GM15510 (cell line): ENCODE data around the gene TFE3.

Source experiments
- POLR2A ChIP-seq: IDR thresholded peaks from 3 replicates; pipeline ENCODE4 v1.6.1; 2011; ENCODE audit warnings: borderline replicate concordance; ENCODE audit not compliant: insufficient read length; ENCODE audit errors: extremely low read depth

The TFE3 gene

DNA sequence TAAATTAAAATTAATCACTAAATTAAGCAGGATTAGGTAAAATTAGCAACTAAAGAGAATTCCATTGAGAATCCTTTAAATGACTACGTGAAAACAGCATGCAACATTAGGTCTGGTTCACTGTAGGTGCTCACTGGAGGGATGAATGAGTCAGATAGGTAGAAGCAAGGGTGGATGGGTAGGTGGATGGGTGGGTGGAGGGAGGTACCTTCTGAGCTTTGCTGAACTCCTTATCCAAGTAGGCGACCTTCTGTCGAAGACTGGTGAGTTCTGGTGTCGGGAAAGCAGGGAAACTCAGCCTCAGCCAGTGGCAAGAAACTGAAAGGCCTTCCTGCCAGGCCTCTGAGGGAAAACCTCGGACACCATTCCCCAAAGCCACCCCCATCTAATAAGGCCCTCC is 44.1 kb downstream of the TFE3 start:
- no peak for TF ChIP-seq POLR2A

DNA sequence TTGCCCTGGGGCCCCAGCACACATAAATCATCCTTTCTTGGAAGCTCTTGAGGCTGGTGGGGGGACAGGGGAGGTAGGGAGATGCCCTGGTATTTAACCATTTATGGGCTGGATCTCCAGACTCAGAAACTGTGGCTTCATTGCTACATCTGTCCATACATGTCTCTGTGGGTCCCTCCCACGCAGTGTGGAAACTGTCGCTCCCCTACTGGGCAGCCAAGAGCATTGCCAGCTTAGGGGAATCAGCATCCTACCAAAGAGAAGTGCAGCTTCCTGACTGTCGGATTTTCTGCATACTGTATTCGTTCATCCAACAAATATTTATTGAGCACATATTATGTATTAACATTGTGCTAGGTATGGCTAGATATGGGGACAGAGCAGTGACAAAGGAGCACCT is 44.8 kb downstream of the TFE3 start:
- no peak for TF ChIP-seq POLR2A

DNA sequence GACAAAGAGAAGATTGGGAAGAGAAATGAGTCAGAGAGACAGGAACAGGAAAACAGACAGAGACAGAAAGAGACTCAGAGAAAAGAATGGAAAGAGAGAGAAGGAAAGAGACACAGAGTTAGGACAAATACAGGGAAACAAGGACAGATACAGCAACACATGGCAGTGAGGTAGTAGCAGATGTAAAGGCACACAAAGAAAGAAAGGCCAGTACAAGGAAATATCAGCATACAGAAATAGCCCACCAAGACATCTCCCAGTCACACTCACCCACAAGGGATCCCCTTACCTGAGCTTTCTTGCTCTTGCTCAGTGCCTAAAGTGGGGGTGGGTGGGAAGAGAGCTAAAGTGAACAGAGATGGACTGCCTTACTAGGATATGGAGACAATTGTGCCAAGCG is 45.3 kb downstream of the TFE3 start:
- TF ChIP-seq POLR2A, result no peak

DNA sequence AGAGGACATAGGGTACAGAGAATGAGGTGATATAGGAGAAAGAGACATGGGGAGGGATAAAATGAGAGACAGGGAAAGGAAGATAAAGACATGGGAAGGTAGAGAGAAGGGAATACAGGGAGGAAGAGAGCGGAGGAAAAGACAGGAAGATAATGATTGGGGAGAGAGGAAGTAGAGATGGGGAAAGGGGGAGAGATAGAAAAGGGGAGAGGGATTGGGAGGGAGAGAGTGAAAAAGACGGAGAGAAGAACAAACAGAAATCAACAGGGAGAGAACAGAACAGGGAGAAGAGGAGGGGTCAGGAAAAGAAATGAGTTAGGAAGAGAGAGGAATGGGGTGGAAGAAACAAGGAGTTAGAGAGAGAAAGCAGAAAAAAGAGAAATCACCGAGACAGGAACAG is 45.7 kb downstream of the TFE3 start:
- no peak for TF ChIP-seq POLR2A

DNA sequence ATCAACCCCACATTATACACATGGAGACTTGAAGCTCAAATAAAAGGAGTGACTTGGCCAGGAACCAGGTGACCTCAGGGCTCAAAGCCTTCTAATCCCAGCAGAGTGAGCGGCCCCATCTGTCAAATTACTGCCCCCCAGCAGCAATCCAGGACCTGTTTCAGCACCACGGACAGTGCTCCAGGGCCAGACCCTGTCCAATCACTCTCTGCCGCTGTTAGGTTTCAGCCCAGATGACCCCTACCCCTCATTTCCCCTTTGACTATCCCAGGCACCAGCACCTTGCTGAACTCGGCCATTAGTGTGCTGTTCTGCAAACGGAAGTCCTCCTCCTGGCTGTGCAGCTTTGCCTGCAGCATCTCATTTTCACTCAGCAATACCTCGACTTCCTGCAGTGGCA is 46.2 kb downstream of the TFE3 start:
- TF ChIP-seq POLR2A, result no peak

DNA sequence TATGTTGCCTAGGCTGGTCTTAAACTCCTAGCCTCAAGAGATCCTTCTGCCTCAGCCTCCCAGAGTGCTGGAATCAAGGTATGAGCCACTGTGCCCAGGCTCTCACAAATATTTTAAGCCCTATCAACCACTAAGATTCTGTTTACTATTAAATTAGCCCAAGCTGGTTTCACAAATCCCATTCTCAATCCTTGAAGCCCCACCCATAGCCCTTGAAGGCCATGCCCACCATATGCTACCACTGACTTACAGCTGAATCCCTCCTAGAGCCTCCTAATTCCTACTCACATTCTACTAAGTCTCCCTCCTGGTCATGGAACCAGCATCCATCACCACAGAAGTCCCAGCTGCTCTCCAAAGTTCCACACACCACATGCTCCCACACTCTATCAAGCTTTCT is 50.8 kb downstream of the TFE3 start:
- TF ChIP-seq POLR2A, result no peak

DNA sequence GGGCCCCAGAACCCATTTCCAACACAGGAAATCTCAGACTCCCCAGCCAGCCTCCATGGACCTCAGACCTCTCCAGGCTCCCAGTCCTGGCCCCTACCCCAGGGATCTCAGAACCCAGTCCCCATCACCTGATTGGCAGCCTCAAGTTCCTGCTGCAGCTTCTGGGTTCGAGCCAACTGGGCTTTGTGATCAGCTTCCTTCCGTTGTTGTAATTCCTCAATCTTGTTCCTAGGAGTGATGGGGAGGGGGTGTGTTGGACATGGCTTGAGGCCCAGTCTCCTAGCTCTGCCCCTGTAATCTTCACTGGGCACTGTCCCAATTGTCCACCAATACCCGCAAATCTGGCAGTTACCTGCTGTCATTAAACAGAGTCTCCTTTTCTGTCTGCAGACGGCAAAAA is 53.7 kb downstream of the TFE3 start:
- TF ChIP-seq POLR2A, result no peak

DNA sequence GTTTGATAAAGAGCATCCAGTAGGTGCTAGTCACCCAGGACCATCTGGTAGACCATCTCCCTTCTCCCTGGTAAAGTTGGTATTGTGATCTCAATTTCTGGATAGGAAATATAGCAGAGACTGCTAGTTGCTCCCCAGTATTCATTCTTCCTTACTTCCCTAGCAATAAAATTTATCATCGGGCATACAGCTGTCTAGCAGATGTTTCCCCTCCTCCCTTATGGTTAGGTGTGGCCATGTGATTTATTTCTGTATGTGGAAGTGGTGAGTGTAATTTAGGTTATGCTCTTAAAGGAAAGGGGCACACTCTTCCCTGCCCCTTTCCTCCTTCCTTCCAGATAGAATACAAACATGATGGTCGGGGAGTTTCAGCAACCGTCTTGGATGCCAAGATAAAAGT is 59.3 kb downstream of the TFE3 start:
- no peak for TF ChIP-seq POLR2A

DNA sequence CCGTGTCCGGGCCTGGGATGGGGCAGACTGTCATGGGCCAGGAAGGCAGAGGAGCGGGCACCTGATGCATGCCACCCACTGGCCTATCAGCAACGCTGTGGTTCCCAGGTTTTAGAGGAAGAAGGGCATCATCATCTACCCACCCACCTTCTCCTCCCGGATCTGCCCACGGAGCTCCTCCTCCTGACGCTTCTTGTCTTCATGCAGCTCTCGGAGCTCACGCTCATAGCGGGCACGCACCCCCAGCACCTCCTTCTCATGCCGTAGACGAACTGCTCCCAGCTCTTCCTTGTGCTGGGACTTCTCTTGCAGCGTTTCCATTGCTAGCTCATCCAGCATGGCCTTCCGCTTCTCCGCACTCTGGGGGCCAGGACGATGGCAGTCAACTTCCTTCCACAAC is 60.1 kb downstream of the TFE3 start:
- TF ChIP-seq POLR2A, result no peak

DNA sequence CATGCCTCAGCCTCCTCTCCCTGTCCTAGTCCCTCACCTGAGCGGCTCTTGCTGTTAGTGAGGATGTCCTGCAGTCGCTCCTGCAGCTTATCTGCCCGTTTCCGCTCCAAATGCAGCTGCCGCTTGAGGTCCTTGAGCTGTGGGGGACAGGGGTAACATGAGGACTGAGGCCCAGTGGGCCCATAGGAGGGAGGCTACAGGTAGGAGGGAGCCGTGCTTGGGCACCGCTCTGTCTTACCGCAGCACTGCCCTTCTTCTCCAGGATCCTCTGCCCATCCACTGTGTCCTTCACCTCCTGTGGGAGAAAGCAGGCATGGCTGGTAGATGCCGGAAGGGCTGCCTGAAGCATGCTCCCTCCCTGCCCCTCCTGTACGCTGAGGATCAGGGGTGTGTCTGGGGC is 62.0 kb downstream of the TFE3 start:
- TF ChIP-seq POLR2A, result no peak
